Vagina (tissue), 2 donors: ENCODE results near the gene CAPZA2. TPM values are rescaled to one million over a fixed set of nuclear protein-coding genes. Genes with fewer than 3 reads are reported as not detected.
"Not testable (repeated sequence)": the region's sequence is repeated elsewhere in the genome, so short reads cannot be mapped to it uniquely, and the experiment has no call there.

Source experiments
- DNase-seq, 2 donors: peaks; one replicate each; pipeline ENCODE4 v3.0.0-alpha.2; 2017; ENCODE audit errors: extremely low spot score in 2 of 2
- H3K27ac ChIP-seq: fragments of 200-600 bp; sonication (generic); one replicate; pipeline ENCODE4 v1.5.1; 2019
- H3K27me3 ChIP-seq: fragments of 200-600 bp; sonication (generic); one replicate; pipeline ENCODE4 v1.5.1; 2019
- H3K36me3 ChIP-seq, 2 donors: fragments of 200-600 bp; sonication (generic); one replicate each; pipeline ENCODE4 v1.5.1; 2017 to 2019
- H3K4me1 ChIP-seq: fragments of 200-600 bp; sonication (generic); one replicate; pipeline ENCODE4 v1.5.1; 2019
- H3K4me3 ChIP-seq, 2 donors: fragments of 200-600 bp; sonication (generic); 1 replicate in 1 of 2; 2 replicates in 1 of 2; pipeline ENCODE4 v1.5.1; 2016 to 2019
- H3K9me3 ChIP-seq: fragments of 200-600 bp; sonication (generic); one replicate; pipeline ENCODE4 v1.5.1; 2019
- CTCF ChIP-seq, 3 experiments: fragments of 450-650 bp in 2 of 3; fragments of 200-600 bp in 1 of 3; sonication (generic) in 1 of 3; IDR thresholded peaks; one replicate each; pipeline ENCODE4 v1.5.1; 2017 to 2019; ENCODE audit warnings: antibody characterized with exemption in 3 of 3, mild to moderate bottlenecking in 2 of 3, moderate library complexity in 2 of 3
- POLR2A ChIP-seq, 2 donors: fragments of 450-650 bp; IDR thresholded peaks; one replicate each; pipeline ENCODE4 v1.6.1; 2017; ENCODE audit warnings: antibody characterized with exemption in 2 of 2, mild to moderate bottlenecking in 2 of 2, moderate library complexity in 2 of 2
- POLR2AphosphoS5 ChIP-seq, 2 donors: sonication (generic); formaldehyde crosslinking; IDR thresholded peaks; one replicate each; pipeline ENCODE4 v1.9.0; 2017; ENCODE audit warnings: antibody characterized with exemption in 2 of 2, mild to moderate bottlenecking in 2 of 2, low read depth in 1 of 2; ENCODE audit not compliant: insufficient read depth in 1 of 2
- intact Hi-C: fragments of 100-400 bp; cut with DNase I; formaldehyde crosslinking; loops from one replicate; pipeline ENCODE4 v1.15.1; 2023
- total RNA-seq: library from RNA; depleted of rRNA; stranded (reverse); fragments of >200 nt; gene quantifications from one replicate; pipeline ENCODE4 v1.2.3, GENCODE V29; 2016

The CAPZA2 gene
- total RNA-seq, 1 donor from 2014 or later, result 86.2 TPM

- H3K27me3 ChIP-seq, result no peaks in the 10 kb centered on the region
- no peak for DNase-seq
- intact Hi-C loops, result loop anchor here (5.0 kb wide), 1 partner anchor 195 kb away; no protein-coding TSS in a partner anchor
- TF ChIP-seq POLR2AphosphoS5 (IDR thresholded peaks at IDR 0.05; ENCODE audit: insufficient read depth in 1 of 2, low read depth in 1 of 2), result no peak
- no peak for TF ChIP-seq CTCF (IDR thresholded peaks at IDR 0.05)
- no peak for TF ChIP-seq POLR2A (IDR thresholded peaks at IDR 0.05)
- no peaks in the 10 kb centered on the region for H3K4me1 ChIP-seq
- H3K27ac ChIP-seq, result no peak overlapping the region
- no peak overlapping the region for H3K4me3 ChIP-seq
- H3K9me3 ChIP-seq, result no peaks in the 10 kb centered on the region
- H3K36me3 ChIP-seq, result no peaks in the 10 kb centered on the region
Observed at GRCh38 chr7:116932566-116932965, 70.2 kb downstream of the CAPZA2 start.

- no peak overlapping the region for H3K4me3 ChIP-seq
- intact Hi-C loops, result loop anchor here (5.0 kb wide), 1 partner anchor 194 kb away; no protein-coding TSS in a partner anchor
- H3K27me3 ChIP-seq, result no peaks in the 10 kb centered on the region
- no peaks in the 10 kb centered on the region for H3K36me3 ChIP-seq
- no peak overlapping the region for H3K27ac ChIP-seq
- DNase-seq, result no peak
- no peaks in the 10 kb centered on the region for H3K4me1 ChIP-seq
- TF ChIP-seq CTCF (IDR thresholded peaks at IDR 0.05) (no peak), POLR2A (IDR thresholded peaks at IDR 0.05) (no peak), POLR2AphosphoS5 (IDR thresholded peaks at IDR 0.05; ENCODE audit: insufficient read depth in 1 of 2, low read depth in 1 of 2) (no peak)
- no peaks in the 10 kb centered on the region for H3K9me3 ChIP-seq
Observed at GRCh38 chr7:116933465-116933864, 71.1 kb downstream of the CAPZA2 start.

DNA sequence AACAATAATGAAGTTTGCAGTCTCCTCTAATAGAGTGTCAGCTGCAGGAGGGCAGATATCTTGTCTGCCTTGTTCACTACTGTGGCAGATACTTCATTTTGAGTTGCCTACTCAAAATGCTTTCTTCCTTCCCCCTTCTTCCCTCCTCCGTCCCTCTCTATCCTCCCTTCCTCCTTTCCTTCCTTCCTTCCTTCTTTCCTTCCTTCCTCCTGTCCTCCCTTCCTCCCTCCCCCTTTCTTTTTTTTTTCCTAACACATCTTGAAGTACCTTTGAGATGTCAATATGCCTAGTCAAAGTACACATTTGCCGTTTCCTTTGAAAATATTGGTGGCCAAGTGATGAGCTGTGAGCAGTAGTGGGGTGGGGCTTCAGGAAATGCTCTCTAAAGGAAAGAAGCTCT lies 72.2 kb downstream of the CAPZA2 start:
- intact Hi-C loops, result loop anchor here (5.0 kb wide), 1 partner anchor 193 kb away; no protein-coding TSS in a partner anchor
- no peak for TF ChIP-seq POLR2AphosphoS5 (IDR thresholded peaks at IDR 0.05; ENCODE audit: insufficient read depth in 1 of 2, low read depth in 1 of 2)
- TF ChIP-seq CTCF (IDR thresholded peaks at IDR 0.05), result no peak
- TF ChIP-seq POLR2A (IDR thresholded peaks at IDR 0.05), result no peak
- Histone ChIP-seq H3K36me3 (no peaks in the 10 kb centered on the region), H3K9me3 (no peaks in the 10 kb centered on the region), H3K4me1 (no peaks in the 10 kb centered on the region), H3K27ac (no peak overlapping the region), H3K27me3 (no peaks in the 10 kb centered on the region), H3K4me3 (no peak overlapping the region)
- DNase-seq, result no peak

- H3K27me3 ChIP-seq, H3K4me1 ChIP-seq, H3K27ac ChIP-seq, H3K9me3 ChIP-seq, intact Hi-C loops, H3K36me3 ChIP-seq, DNase-seq, H3K4me3 ChIP-seq: not testable (repeated sequence)
Observed at GRCh38 chr7:116936844-116937243, 74.5 kb downstream of the CAPZA2 start.

DNA sequence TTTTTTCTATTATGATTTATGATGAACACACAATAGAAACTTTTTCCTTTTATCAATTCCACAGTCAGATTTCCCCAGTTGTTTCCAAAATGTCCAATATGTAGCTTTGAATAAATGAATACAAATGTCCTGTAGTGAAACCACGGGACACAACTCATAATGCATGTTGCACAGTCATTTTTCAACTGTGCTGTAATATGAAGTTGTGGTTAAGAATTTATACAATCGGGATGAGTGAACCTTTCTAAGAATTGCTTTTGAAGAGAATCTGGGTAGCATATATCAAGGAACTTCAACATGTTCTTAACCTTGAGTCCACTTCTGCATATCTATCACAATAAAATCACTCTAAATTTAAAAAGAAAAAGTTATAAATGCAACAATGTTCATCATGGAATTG lies 76.3 kb downstream of the CAPZA2 start:
- H3K9me3 ChIP-seq, result no peaks in the 10 kb centered on the region
- intact Hi-C loops, result no loop called here
- TF ChIP-seq CTCF (IDR thresholded peaks at IDR 0.05) (no peak), POLR2AphosphoS5 (IDR thresholded peaks at IDR 0.05; ENCODE audit: insufficient read depth in 1 of 2, low read depth in 1 of 2) (no peak), POLR2A (IDR thresholded peaks at IDR 0.05) (no peak)
- H3K36me3 ChIP-seq, result no peaks in the 10 kb centered on the region
- H3K4me3 ChIP-seq, result no peak overlapping the region
- H3K27ac ChIP-seq, result no peak overlapping the region
- no peaks in the 10 kb centered on the region for H3K27me3 ChIP-seq
- H3K4me1 ChIP-seq, result no peaks in the 10 kb centered on the region
- no peak for DNase-seq
